Activated T-cell treated with anti-CD3 and anti-CD28 coated beads for 48 hours (primary cell): ENCODE data around the gene OASL.

Source experiments
- DNase-seq: peaks from one replicate; pipeline ENCODE4 v3.0.0-alpha.2; 2020; ENCODE audit warnings: low read depth

Gene OASL

DNA sequence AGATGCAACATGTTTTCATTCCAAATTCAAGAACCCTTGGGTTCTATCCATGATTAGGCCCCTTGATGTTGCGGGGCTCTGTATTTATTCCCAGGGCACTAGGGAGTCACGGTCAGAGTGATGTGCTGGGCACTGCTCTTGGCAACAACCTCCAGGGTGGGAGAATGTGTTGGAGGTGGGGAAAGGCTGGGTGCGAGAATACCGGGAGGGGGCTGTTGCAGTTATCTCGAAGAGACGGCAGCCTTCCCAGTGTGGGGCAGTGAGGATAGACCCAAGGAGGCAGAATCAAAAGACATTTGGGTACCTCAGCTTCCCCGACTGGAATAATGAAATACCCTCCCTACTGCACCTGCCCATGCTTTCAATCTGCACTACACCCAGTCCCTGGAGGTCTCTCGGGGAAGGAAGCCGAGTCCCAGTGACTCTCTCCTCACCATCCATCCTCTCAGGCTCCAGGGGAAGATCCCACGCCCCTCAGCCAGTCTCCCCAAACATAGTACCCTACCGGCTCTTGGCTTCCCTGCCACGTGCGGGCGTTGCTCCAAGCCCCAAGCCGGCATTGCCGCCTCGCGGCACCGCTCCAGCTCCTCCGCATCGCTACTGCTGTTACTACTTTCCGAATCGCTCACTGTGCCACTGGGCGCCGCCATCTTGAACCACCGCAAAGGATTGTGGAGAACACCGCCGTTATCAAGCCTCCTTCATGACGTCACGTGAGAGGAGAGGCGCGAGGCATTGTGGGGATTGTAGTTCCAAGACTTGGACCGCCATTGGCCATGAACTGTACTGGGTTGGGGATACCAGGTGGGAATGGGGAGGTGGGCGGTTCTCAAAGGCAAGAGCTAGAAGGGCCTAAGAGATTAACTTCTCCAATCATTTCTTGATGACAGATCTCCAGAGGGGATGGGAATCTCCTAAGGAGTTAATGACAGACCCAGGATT is 22.9 kb downstream of the OASL start, which contains the start of gene C12orf43:
Gene C12orf43, minus strand, starts transcription at position 663 of the 942 bp plus-strand sequence. Its CDS starts 13 bp downstream, at position 650.
- peak; percentile 84 for DNase-seq

DNA sequence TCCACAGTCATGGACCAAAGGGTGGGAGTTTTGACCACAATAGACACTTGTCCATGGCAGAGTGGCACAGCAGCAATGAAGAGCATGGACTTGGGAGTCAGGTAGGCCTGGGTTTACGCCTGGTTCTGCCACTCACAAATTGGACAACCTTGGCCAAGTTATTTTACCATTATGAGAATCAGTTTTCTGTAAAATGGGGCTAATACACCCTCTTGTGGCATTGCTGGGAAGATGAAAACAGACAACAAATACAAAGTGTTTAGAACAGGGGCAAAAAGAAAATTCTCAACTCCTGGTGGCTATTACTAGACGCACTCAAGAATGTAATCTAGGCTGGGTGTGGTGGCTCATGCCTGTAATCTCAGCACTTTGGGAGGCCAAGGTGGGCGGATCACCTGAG is 25.3 kb downstream of the OASL start:
- no peak for DNase-seq

DNA sequence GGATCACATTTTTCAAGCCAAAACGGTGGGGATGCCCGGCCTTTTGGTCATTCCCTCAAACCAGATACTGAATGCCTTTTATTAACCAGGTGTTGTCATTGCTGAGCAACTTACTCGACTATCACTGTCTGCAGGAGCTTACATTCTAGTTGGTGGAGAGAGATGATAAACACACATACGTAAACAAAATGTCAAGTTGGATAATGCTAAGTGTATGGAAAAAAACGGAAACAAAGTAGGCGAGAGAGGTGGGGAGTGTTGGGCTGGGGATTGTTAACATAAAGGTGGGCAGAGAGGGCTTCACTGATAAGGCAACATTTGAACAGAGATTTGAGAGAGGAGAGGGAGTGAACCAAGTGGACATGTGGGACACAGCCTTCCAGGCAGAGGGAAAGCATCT is 27.2 kb downstream of the OASL start:
- DNase-seq: no peak

DNA sequence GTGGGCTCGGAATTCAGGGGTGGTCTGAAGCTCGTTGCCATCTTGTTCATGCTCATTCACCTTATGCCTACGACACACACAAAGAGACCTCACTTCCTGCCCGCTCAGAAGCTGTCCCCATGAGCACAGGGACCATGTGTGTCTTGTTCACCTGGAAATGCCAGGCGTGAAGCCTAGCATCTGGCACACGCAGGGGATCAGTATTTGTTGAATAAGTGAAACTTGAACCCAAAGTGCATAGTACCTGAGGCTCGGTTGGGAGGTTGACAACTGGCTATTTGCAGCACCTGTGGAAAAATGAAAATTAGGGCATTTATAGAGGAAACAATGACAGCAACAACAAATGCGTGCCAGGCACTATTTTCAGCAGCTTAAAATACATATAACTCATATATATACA is 28.2 kb downstream of the OASL start:
- DNase-seq: no peak

DNA sequence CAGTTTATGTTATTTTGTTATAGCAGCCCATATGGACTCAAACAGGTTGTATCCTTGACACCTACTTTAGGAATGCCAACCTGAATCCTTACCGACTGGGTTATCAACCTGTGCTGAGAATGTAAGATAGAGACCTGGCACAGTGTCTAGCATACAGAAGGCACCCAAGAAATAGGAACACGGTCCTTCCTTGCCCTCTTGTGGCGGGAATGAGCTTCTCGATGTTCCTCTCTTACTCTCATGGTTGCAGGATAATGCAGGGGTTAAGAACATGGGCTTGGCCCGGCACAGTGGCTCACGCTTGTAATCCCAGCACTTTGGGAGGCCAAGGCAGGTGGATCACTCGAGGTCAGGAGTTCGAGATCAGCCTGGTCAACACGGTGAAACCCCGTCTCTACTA is 29.3 kb downstream of the OASL start:
- DNase-seq: no peak

DNA sequence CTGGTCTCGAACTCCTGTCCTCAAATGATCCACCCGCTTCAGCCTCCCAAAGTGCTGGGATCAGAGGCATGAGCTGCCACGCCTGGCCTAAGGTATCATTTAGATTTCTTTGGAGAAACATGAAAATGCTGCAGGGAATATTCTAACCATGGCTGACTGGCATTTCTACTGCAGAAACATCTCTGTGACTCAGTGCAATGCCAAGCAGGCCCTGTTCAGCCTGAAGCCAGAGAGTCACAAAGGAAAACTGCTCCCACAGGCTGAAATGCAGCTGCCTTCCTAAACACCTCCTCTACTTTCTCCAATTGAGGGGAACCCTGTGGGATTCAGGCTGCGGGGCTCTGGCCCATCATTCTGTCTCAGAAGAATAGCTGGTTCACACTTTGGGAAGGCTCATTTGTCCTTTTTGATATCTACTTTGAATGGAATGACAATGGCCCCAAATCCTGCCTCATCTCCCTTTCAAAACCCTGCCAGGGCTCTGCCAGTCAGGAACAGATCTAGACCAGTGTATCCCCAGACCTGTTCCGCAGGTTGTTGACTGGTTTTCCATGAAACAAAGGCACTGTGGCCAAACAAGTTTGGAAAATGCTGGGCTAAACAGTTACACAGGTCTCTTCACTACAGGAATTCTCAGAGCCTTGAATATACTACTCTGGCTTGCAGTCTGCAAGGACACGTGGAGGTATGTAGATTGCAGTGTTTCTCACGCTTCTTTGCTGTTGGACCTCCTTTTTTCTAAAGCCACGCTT is 30.5 kb downstream of the OASL start:
- no peak for DNase-seq

DNA sequence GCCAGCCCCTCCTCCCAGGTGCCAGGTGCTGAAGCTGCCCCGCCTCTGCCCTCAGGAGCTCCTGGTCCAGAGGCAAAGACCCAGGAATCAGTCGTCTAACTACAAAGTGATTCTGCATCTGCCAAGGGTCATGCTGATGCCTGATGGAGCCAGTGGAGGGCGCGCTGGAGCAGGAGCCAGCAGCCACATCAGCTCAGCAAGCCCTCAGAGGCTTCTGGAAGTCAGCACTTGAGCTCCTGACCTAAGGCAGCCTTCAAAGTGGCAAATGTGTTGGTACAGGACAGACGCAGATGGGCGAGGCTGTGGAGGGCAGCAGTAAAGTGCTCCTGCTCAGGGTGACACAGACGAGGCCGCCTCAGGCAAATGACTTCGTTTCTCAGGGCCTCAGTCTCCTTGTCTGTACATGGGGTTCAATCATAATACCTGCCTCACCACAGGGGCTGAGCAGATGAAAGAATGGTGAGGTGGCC is 33.7 kb downstream of the OASL start:
- peak; percentile 50 for DNase-seq

DNA sequence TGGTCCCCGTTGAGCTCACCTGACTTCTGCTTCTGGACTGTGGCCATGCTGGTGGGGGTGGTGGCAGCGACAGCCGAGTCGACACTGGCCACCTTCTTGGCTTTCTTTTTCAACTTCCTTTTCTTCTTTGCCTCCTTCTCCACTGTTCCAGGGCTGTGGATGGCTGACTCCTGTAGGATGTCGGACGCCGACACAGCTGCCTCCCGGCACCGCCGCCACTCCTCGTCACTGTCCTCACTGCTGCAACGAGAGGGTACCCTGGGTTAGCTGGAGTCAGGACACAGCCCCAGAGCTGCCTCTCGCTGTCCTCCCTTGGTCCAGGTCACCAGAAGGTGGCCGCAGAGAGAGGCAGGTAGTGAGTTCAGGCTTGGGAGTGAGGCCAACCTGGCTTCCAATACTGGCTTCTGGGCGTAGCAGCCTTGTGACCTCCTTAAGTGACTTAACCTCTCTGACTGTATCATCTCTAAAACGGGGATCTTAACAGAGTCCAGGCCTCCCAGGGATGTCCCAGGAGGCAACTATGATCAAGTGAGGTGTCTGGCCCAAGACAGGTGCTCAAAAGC is 34.7 kb downstream of the OASL start:
- DNase-seq: no peak

DNA sequence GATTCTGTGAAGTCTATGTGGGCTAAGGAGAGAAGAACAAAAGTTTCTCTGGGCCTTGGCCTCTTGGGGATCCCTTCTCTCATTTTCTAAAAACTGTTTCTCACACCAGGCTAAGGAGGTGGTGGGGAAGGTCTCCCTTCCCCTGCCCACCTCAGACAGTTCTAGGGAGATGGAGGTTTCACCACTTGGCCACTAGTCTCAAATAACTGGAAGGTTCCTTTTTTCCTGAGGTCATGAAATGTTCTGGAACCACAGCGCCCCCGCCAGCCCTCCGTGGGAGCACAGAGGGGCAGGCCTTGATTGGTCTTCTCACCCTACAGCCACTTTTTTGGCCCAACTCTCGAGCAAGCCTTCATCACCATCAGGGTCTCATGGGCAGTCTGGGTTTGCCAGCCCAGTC is 35.4 kb downstream of the OASL start:
- DNase-seq: no peak

DNA sequence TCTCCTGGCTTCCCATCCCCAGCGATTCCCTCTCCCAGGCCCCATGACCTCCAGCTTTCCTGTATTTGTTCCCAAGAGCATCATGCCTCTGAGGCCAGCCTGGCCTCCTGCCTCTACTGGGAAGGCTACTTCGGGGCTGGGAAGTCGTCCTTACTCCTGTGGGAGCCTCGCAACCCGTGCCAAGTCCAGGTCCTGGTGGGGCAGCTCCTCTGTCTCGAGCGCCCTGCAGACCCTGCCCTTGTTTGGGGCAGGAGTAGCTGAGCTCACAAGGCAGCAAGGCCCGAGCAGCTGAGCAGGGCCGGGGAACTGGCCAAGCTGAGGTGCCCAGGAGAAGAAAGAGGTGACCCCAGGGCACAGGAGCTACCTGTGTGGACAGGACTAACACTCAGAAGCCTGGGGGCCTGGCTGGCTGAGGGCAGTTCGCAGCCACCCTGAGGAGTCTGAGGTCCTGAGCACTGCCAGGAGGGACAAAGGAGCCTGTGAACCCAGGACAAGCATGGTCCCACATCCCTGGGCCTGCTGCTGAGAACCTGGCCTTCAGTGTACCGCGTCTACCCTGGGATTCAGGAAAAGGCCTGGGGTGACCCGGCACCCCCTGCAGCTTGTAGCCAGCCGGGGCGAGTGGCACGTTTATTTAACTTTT is 37.1 kb downstream of the OASL start:
- no peak for DNase-seq

DNA sequence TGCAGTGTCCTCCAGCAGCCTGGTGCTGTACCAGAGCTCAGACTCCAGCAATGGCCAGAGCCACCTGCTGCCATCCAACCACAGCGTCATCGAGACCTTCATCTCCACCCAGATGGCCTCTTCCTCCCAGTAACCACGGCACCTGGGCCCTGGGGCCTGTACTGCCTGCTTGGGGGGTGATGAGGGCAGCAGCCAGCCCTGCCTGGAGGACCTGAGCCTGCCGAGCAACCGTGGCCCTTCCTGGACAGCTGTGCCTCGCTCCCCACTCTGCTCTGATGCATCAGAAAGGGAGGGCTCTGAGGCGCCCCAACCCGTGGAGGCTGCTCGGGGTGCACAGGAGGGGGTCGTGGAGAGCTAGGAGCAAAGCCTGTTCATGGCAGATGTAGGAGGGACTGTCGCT is 38.0 kb downstream of the OASL start:
- no peak for DNase-seq

DNA sequence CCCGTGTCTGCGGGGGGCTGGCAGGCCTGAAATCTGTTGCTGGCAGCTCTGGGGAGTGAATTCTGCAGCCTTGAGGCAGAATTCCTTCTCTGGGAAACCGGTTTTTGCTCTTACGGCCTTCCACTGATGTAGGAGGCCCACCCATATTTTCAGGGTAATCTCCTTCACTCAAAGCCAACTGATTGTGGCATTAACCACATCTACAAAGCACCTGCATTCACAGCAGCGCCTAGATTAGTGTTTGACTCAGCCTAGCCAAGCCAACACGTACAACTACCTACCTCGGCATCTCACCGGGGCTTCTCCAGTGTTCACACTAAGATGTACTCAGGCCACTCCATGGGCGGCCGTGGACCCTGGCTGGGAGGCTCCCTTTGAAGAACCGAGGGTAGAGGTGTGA is 38.5 kb downstream of the OASL start:
- DNase-seq: no peak

DNA sequence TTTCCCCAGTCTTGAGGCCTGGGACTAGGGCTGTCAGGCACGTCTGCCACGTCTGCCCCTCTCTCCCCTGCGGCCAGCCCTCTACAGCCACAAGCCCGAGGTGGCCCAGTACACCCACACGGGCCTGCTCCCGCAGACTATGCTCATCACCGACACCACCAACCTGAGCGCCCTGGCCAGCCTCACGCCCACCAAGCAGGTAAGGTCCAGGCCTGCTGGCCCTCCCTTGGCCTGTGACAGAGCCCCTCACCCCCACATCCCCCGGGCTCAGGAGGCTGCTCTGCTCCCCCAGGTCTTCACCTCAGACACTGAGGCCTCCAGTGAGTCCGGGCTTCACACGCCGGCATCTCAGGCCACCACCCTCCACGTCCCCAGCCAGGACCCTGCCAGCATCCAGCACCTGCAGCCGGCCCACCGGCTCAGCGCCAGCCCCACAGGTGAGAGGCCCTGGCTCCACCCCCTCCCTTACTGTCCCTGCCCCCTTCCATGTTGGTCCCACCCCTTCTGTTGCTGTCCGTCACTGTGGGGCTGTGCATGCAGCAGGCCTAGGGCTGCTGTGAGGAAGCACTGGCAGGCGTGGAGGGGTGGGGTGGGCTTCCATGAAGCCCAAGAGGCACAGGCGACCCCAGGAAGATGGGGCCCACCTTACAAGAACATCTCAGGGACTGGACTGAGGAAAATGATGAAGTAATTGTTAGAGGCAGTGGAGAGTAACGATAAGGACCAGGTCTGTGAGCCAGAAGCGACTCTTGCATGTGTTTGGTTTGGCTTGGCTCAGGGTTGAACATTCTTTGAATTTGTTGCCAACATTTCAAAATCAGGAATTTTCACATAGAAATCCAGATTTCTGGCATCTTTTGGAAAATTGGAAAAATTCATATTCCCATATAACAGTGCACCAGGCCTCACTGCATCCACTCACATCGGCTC is 39.6 kb downstream of the OASL start:
- DNase-seq: no peak

DNA sequence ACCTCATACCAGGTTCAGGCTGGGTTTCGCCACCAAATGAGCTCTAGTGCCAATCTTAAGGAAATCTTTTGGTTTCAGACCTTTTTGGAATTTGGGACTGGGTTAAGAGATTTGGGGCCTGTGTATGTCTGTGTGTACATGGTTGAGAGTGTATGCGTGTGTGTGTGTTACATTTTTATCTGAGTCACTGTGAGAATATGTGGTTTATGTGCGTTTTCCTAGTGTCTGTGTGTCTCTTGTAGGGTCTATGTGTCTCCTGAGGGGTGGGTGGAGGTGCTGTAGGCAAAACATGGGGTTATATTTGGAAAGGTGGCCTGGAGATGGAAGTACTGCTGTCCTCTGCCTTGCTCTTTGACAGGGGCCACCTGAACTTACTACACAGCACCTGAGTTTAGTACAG is 40.6 kb downstream of the OASL start:
- no peak for DNase-seq

DNA sequence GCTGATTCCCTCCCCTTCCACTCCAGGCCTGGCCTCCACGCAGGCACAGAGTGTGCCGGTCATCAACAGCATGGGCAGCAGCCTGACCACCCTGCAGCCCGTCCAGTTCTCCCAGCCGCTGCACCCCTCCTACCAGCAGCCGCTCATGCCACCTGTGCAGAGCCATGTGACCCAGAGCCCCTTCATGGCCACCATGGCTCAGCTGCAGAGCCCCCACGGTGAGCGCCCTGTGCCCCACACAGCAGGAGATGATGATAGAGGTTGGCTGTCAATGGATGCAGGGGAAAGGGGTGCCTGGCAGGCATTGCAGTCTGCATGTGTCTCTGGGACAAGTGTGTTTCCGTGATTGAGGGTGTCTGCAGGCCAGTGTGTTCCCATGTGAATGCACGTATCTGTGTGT is 41.6 kb downstream of the OASL start:
- no peak for DNase-seq

DNA sequence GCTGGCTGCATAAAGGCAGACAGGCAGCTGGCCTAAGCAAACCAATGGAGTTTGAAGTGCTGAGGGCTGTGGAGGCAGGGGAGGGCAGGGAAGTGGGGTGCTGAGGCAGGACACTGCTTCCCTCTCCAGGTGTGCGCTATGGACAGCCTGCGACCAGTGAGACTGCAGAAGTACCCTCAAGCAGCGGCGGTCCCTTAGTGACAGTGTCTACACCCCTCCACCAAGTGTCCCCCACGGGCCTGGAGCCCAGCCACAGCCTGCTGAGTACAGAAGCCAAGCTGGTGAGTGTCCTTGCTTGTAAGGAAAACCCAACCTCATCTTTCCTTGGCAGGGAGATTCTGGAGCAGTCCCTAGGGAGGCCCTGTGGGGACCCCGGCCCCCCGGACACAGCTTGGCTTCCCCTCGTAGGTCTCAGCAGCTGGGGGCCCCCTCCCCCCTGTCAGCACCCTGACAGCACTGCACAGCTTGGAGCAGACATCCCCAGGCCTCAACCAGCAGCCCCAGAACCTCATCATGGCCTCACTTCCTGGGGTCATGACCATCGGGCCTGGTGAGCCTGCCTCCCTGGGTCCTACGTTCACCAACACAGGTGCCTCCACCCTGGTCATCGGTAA is 42.8 kb downstream of the OASL start:
- no peak for DNase-seq

DNA sequence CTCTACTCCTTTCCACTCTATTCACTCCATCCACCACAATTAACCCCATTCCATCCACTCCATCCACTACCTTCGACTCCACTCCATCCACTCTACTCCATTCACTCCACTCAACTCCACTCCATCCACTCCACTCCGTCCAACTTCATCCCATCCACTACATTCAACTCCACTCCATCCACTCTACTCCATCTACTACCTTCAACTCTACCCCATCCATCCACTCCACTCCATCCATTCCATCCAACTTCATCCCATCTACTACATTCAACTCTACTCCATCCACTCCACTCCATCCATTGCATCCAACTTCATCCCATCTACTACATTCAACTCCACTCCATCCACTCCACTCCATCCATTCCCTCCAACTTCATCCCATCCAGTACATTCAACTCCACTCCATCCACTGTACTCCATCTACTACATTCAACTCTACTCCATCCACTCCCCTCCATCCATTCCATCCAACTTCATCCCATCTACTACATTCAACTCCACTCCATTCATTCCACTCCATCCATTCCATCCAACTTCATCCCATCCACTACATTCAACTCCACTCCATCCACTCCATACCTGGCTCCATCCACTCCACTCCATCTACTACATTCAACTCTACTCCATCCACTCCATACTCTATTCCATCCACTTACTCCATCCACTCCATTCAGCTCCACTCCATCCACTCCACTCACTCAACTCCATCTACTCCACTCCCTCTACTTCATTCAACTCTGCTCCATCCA is 44.3 kb downstream of the OASL start:
- no peak for DNase-seq

DNA sequence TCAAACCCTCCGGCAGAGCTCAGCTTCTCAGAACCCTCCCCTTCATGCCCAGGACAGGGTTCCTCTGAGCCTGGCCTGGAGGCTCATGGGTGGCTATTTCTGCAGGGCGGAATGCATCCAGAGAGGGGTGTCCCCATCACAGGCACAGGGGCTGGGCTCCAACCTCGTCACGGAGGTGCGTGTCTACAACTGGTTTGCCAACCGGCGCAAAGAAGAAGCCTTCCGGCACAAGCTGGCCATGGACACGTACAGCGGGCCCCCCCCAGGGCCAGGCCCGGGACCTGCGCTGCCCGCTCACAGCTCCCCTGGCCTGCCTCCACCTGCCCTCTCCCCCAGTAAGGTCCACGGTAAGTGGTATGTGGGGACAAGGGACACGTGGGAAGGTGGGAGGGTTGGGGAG is 45.0 kb downstream of the OASL start:
- no peak for DNase-seq

DNA sequence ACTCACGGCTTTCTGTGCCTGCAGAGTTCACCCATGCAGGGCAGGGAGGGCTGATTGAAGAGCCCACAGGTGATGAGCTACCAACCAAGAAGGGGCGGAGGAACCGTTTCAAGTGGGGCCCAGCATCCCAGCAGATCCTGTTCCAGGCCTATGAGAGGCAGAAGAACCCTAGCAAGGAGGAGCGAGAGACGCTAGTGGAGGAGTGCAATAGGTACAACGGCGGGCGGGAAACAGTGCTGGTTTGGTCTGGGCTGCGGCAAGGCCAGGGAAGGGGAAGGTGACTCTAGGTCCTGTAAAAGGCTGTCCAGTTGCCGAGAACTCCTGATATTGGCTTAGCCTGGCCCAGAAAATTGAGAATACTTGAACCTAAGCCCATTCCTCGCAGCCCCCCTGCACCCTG is 45.5 kb downstream of the OASL start:
- no peak for DNase-seq

DNA sequence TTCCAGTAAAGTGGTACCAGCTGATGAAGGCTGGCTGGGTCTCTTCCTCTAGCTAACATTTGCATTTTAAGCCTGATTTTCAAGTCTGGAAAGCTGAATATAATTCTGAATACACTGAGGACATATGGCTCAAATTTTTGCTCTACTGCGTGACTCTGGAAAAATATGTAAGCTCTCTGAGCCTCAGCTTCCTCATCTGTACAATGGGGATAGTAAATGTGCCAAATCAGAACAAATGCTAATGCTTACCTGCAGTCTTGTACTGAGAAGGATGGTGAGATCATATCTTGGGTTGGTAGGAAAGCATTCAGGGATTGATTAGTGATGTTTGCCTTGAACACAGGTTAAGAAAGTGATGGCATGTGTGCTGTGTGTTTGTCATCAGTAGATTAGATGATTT is 46.1 kb downstream of the OASL start:
- no peak for DNase-seq
